HEK293T (cell line): Measurements from ENCODE around the gene COL6A3.

Experiments used
- CTCF ChIA-PET: fragments of 350-600 bp; formaldehyde crosslinking; extraction: SDS; loops from one replicate; lab custom pipeline; 2021; ENCODE audit warnings: antibody characterized with exemption, inconsistent platforms; lab: Yijun Ruan, JAX
- POLR2A ChIA-PET: fragments of 350-600 bp; formaldehyde crosslinking; extraction: SDS; loops from one replicate; lab custom pipeline; 2020; ENCODE audit warnings: antibody characterized with exemption, inconsistent platforms; lab: Yijun Ruan, JAX
- DNase-seq: peaks from one replicate; pipeline ENCODE4 v3.0.0; 2012; ENCODE audit warnings: mixed read lengths; ENCODE audit errors: extremely low spot score
- ARNT ChIP-seq: fragments of 450-650 bp; IDR thresholded peaks from 2 replicates; pipeline ENCODE4 v1.6.1; 2017; ENCODE audit warnings: mild to moderate bottlenecking
- BHLHE40 ChIP-seq: fragments of 450-650 bp; IDR thresholded peaks from 2 replicates; pipeline ENCODE4 v1.6.1; 2016; ENCODE audit warnings: mild to moderate bottlenecking, moderate library complexity, borderline replicate concordance
- CTBP1 ChIP-seq: fragments of 450-650 bp; IDR thresholded peaks from 2 replicates; pipeline ENCODE4 v1.6.1; 2016; ENCODE audit warnings: borderline replicate concordance
- ELF4 ChIP-seq: fragments of 450-650 bp; IDR thresholded peaks from 2 replicates; pipeline ENCODE4 v1.6.1; 2017; ENCODE audit warnings: antibody characterized with exemption
- FOXA1 ChIP-seq: fragments of 450-650 bp; IDR thresholded peaks from 2 replicates; pipeline ENCODE4 v1.6.1; 2016; ENCODE audit warnings: mild to moderate bottlenecking
- FOXK2 ChIP-seq: fragments of 450-650 bp; IDR thresholded peaks from 2 replicates; pipeline ENCODE4 v1.6.1; 2016; ENCODE audit warnings: mild to moderate bottlenecking
- FOXM1 ChIP-seq: fragments of 450-650 bp; IDR thresholded peaks from 2 replicates; pipeline ENCODE4 v1.6.1; 2017; ENCODE audit warnings: mild to moderate bottlenecking, borderline replicate concordance
- HDGF ChIP-seq: fragments of 450-650 bp; IDR thresholded peaks from 2 replicates; pipeline ENCODE4 v1.6.1; 2017; ENCODE audit warnings: antibody characterized with exemption, borderline replicate concordance
- L3MBTL2 ChIP-seq: fragments of 450-650 bp; conservative IDR thresholded peaks from 2 replicates; pipeline ENCODE4 v1.6.1; 2016; ENCODE audit warnings: mild to moderate bottlenecking
- LEF1 ChIP-seq: fragments of 450-650 bp; IDR thresholded peaks from 2 replicates; pipeline ENCODE4 v1.6.1; 2017; ENCODE audit warnings: mild to moderate bottlenecking, borderline replicate concordance
- NFRKB ChIP-seq: fragments of 450-650 bp; IDR thresholded peaks from 2 replicates; pipeline ENCODE4 v1.6.1; 2016; ENCODE audit warnings: mild to moderate bottlenecking, moderate library complexity
- SP1 ChIP-seq: fragments of 450-650 bp; IDR thresholded peaks from 2 replicates; pipeline ENCODE4 v1.6.1; 2017
- SUZ12 ChIP-seq: fragments of 450-650 bp; IDR thresholded peaks from 2 replicates; pipeline ENCODE4 v1.6.1; 2016; ENCODE audit warnings: mild to moderate bottlenecking
- TARDBP ChIP-seq: fragments of 450-650 bp; IDR thresholded peaks from 2 replicates; pipeline ENCODE4 v1.6.1; 2016
- ZNF384 ChIP-seq: fragments of 450-650 bp; IDR thresholded peaks from 2 replicates; pipeline ENCODE4 v1.6.1; 2016
- TF ChIP-seq, protein P1 (sequence below): fragments of 450-650 bp; IDR thresholded peaks from 2 replicates; pipeline ENCODE4 v1.6.1; 2016

The COL6A3 gene

DNA sequence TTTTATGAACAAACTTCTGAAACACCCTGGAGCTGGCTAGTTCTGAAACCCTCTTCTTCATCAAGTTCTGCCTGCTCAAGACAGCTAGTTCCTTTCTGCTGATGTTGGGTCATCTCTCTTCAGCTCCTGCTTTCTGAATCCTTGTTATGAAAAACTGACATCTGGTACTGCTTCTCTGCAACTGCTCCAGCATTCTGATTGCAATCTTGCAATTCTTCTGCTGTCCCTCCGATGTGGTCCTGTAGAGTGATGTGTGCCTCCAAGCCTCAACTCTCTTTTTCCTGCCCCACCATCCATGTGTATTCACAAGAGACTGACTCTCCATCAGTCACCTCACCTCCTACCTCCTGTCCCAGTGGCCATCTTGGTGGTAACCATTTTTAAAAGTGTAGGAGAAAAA is 21.8 kb downstream of the COL6A3 start:
- ChIA-PET POLR2A (no interaction called here), CTCF (no interaction called here)
- no peak for DNase-seq
- TF ChIP-seq HDGF (no peak), BHLHE40 (no peak), SUZ12 (no peak), ELF4 (no peak), FOXK2 (no peak), L3MBTL2 (no peak), TARDBP (no peak)

DNA sequence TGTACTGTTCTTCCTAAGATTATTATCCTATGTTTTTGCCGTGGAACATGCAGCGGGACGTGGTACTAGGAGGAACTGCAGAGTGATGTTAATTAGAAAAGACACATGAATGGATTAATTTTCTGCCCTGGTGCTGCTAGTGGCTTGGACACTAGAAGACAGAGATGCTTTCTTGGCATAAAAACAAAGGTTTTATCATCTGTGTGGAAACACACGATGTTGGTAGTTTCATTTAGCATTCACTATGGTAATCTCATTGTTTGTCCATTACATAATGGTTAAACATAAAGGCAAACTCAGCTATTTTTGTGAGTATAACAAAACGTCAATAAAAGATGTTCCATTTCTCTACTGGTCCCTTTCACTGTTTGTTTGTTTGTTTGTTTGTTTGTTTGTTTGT is 22.8 kb downstream of the COL6A3 start:
- DNase-seq, result no peak
- TF ChIP-seq, protein P1, sequence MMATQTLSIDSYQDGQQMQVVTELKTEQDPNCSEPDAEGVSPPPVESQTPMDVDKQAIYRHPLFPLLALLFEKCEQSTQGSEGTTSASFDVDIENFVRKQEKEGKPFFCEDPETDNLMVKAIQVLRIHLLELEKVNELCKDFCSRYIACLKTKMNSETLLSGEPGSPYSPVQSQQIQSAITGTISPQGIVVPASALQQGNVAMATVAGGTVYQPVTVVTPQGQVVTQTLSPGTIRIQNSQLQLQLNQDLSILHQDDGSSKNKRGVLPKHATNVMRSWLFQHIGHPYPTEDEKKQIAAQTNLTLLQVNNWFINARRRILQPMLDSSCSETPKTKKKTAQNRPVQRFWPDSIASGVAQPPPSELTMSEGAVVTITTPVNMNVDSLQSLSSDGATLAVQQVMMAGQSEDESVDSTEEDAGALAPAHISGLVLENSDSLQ, result no peak
- POLR2A ChIA-PET, result no interaction called here
- CTCF ChIA-PET, result no interaction called here

DNA sequence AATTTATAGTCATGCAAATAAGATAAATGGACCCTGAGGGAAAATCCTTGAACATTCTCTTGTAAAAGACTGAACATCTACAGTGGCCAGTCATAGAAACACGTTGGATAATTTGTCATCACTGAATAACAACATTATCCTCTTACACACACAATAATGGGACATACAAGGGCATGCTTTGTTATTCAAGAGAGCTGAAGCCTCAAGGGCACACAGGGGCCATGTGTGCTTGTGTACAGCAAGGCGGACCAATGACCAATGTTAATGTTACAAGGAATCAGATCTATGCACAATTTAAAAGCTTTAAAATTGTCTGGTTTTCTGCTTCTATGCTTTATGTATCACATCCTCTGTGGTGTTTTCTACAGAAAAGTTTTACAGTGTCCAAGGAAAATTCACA is 23.7 kb downstream of the COL6A3 start:
- ChIA-PET CTCF (no interaction called here), POLR2A (no interaction called here)
- no peak for TF ChIP-seq L3MBTL2
- TF ChIP-seq FOXM1, result no peak
- TF ChIP-seq TARDBP, result no peak
- TF ChIP-seq BHLHE40, result no peak
- TF ChIP-seq SP1, result no peak
- TF ChIP-seq ZNF384, result no peak
- no peak for TF ChIP-seq ELF4
- no peak for TF ChIP-seq CTBP1
- TF ChIP-seq ARNT, result no peak
- TF ChIP-seq FOXK2, result no peak
- no peak for TF ChIP-seq HDGF
- TF ChIP-seq, protein P1, result no peak
- no peak for TF ChIP-seq SUZ12
- DNase-seq, result no peak

DNA sequence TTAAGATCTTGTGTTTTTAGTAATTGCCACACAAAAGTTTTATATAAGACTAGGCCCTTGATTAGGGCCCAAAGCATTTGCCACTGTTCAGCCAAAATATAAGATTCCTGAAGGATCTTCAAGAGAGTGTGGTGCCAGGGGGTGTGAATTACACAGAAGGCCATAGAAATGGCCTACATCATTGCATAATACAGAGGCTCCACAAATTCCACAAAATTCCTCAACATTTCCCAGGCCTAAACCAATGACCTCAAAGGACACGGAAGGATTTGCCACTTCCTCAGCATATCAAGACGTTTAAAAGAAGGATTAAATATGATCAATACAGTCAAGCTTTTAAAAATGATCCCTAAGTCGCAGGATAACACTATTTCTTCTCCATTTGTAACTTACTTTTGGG is 24.1 kb downstream of the COL6A3 start:
- ChIA-PET POLR2A (no interaction called here), CTCF (no interaction called here)
- no peak for DNase-seq
- no peak for TF ChIP-seq SP1
- TF ChIP-seq, protein P1, result no peak
- TF ChIP-seq CTBP1, result no peak
- no peak for TF ChIP-seq LEF1
- no peak for TF ChIP-seq ELF4
- TF ChIP-seq NFRKB, result no peak

DNA sequence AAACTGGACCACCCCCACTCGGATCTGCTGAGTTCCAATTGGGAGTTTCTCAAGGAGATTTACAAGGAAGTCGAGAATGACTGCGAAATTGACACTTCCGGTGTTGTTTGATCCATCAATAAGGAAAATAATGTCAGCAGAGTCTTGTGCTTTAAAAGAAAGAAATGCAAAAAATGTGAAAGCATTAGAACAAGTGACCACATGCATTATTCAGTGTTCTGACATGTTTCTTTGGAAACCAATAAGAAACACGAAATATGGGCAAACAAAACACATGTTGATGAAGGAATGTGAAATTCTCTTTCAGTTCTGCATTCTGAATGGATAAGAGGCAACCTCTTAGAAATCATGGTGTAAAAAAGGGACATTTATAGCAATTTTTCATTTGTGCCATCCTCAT is 25.9 kb downstream of the COL6A3 start:
- ChIA-PET POLR2A (no interaction called here), CTCF (no interaction called here)
- TF ChIP-seq, protein P1, result no peak
- TF ChIP-seq SP1 (no peak), TARDBP (no peak), LEF1 (no peak), SUZ12 (no peak), ARNT (no peak), L3MBTL2 (no peak), FOXK2 (no peak), HDGF (no peak), FOXM1 (no peak), BHLHE40 (no peak), CTBP1 (no peak)
- DNase-seq, result no peak

DNA sequence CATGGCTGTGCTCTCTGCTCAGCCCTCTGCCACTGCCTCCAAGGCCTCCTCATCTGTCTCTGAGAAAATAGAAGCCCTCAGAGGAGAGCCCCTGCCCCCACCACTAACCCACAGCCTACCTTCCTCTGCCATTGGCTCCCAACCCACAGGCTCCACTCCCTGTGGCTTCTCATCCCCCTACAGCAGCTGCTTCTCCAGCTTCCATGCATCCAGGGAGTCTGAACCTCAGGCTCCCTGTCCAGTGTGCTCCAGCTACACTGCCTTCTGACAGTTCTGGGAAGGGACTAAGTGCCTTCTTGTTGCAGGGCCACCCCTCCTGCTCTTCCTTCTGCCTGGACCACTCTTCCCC is 29.3 kb downstream of the COL6A3 start:
- POLR2A ChIA-PET, result no interaction called here

More for the DNA sequence above, 29.3 kb downstream of the COL6A3 start:
- CTCF ChIA-PET, result no interaction called here
- DNase-seq, result no peak
- no peak for TF ChIP-seq FOXA1
- TF ChIP-seq SUZ12, result no peak
- no peak for TF ChIP-seq CTBP1
- no peak for TF ChIP-seq TARDBP
- no peak for TF ChIP-seq NFRKB
- no peak for TF ChIP-seq L3MBTL2
- no peak for TF ChIP-seq FOXK2
- no peak for TF ChIP-seq HDGF
- no peak for TF ChIP-seq ZNF384
- no peak for TF ChIP-seq ARNT
- TF ChIP-seq FOXM1, result no peak
- no peak for TF ChIP-seq SP1
- TF ChIP-seq, protein P1, result no peak
